NCI-H1417 treated with DMSO at 0.1 percent for 48 hours (cell line): ENCODE data around the gene ABCG8.
A peak's percentile ranks its signal among the peaks of the same experiment; 100 is the strongest.
"Not testable (repeated sequence)": the region's sequence is repeated elsewhere in the genome, so short reads cannot be mapped to it uniquely, and the experiment has no call there.

Experiments
- DNase-seq: peaks from one replicate; lab custom pipeline; 2025; lab: John Stamatoyannopoulos, UW

The ABCG8 gene

GRCh38 chr2:43872151-43872550, 33.4 kb downstream of the ABCG8 start:
- DNase-seq, result no peak

DNA sequence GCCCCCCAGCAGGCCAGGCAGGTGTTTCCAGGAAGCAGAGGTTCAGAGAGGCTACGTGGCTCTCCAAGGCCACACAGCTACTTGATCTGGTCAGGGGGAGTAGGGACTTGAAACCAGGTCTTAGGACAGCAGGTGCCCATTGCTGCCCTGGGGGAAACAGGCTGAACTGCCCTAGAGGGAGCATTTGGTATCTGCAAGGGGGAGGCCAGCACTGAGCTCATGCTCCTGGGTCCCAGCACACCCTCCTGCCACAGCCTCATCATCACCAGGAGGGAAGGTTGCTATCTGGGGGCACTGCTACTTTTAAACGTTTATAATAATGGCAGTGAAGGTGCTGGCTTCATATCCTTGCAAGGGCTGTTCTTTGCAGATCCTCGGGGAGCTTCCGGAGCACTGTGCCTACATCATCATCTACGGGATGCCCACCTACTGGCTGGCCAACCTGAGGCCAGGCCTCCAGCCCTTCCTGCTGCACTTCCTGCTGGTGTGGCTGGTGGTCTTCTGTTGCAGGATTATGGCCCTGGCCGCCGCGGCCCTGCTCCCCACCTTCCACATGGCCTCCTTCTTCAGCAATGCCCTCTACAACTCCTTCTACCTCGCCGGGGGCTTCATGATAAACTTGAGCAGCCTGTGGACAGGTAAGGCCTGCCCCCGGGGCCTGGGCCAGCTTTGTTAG, 36.1 kb downstream of the ABCG8 start:
- DNase-seq, result no peak

DNA sequence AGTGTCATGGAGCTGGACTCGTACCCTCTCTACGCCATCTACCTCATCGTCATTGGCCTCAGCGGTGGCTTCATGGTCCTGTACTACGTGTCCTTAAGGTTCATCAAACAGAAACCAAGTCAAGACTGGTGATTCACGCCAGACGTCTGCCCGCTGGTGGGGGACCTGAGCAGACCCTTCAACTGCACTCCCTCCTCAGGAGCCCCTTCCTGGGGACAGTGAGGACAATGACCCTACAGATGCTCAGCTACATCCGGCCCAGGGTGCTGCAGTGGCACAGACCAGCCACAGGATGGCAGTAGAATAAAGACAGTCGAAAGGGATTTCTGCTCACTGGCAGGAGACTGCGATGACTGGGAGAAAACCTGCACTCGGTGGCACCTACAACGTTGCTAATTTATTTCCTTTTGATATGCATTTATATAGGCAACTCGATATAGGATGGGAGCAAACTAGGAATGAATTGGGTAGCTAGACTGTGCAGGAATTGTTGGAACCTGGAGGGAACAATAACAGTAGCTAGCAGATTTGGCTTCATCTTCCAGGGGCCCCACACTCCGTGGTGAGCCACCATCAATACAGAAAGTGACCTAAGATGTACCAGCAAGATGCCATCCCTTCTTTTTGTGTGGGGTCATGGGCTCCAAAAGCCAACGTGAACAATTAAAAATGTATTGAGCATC, 39.2 kb downstream of the ABCG8 start:
- peak; percentile 58 for DNase-seq

- DNase-seq, result no peak
Measured at GRCh38 chr2:43879261-43879660, 40.5 kb downstream of the ABCG8 start.

- no peak for DNase-seq
Measured at GRCh38 chr2:43880471-43880870, 41.7 kb downstream of the ABCG8 start.

DNA sequence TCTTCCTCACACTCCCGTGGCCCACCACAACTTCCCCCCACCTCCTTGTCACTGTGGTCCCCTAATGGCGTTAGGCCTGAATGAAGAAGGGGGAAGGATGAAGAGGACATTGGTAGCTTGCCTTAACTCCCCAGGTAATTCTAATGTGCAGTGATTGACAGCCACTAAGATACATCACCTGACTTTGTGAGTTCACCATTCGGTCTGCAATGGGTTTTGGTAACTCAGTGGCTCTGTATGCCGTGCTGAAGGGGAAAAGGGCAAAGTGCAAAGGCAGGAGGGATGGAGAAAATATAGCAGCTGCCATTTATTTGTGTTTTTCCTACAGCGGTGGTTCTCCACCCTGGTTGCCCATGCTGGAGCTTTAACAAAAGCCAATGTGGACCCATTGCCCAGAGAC, 42.2 kb downstream of the ABCG8 start:
- no peak for DNase-seq

DNA sequence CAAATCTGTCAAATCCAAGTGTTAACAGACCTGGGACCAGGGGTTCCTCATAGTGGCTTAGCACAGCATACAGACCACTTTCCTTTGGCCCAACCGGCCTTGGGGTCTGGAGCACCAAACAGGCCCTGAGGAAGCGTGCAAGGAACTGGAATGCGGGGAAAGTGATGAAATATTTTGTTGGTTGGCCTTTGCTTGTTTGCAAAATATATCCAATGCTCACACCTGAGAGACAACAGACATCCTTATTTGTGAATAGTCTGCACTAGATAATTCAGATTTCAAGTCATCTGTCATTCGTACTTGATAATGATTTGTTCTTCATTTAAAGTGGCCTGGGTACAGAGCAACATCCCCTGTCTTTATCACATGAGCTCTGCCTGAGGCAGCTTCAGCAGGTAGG, 43.5 kb downstream of the ABCG8 start:
- DNase-seq, result no peak

DNA sequence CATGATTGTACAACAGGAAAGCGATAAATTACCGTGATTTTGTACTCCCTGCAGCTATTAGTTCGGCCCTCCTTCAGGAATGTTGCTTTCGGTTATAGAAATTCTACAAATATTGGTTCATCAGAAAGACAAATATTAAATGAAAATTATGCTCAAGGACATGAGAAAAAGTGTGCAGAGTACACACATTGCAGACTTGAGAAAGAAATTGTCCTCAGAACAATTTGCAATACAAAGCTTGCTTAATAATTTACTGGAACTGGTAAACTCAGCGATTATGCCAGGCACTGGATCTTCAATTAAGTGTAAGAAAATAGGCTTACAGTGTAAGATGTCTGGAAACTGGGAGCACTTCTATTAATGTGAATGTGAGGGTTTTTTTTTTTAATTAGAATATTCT, 45.9 kb downstream of the ABCG8 start:
- DNase-seq, result no peak

DNA sequence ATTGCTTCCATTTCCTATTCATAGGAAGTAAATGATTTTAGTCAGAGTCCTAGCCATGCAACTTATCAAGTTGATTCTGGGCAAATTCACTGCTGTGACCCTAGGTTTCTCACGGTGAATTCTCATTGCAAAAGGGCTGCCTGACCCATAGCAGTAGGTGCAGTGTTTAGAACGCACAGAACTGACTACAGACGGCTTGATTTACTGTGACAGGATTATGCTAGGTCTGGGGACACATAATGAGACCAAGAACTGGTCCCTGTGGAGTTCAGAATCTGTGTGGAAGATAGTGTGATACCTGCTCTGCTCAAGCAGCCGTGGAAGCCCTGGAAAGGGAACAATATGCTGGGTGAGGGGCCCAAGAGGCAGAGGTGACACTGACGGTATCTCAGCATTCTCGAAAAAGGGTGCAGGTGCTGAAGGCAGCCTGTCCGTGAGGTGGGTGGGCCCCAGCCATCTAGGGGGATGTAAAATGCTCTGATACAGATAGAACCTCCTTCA, 46.4 kb downstream of the ABCG8 start:
- no peak for DNase-seq

DNA sequence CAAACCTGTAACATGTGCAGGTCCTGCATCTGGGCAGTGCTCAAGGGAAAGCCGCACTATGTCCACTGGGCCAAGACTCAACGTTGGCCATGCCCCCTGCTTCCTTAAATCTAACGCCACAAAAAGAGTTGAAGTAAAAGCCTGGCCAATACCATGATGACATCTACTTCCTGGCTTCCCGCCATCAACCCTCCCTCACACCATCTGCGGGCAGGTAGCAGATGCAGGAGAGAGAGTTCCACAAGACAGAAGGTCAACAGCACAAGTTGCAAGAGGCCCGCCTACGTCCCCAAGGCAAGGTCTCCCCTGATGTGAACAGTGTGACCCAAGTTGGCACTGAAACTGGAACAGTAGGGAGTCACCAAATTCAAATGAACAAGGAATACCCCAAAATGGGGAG, 48.4 kb downstream of the ABCG8 start:
- no peak for DNase-seq

GRCh38 chr2:43889416-43889815, 50.6 kb downstream of the ABCG8 start:
- no peak for DNase-seq

DNA sequence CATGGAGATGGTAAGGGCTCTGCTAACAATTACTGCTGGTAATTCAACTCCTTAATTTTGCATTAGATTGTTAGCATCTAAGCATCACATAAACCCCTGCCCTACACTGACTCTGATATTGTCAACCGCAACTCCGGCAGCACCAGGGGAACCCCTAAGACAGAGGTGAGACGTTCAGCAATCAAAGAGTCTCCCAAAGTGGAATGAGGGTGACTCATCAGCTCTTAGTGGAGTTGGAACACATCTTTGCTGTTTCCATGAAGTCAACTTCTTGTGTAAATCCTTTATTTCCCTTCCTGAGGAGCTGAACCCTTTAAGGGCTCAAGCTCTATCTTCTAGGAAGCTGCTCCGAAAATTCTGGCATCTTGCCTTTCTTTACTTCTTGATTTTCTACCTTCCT, 52.1 kb downstream of the ABCG8 start:
- no peak for DNase-seq

GRCh38 chr2:43894743-43895142, 56.0 kb downstream of the ABCG8 start:
- no peak for DNase-seq

DNA sequence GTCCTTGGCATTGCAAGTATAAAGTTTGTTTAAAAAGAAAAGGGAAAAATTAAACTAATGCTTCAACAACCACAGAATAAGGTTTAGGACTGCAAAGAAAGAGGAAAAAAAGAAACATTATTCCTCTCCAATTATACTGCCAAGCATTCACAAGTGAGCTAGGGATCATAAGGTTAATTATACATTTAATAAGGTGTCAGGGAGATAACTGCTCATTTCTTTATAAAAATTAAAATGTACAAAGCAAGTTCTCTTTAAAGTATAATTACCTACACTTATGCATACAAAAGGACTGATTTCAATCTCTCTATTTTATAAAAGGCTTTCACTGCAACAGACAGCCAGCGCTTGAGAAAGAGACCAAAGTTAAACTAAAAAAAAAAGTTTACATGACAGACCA, 58.1 kb downstream of the ABCG8 start:
- no peak for DNase-seq

- no peak for DNase-seq
Measured at GRCh38 chr2:43897492-43897891, 58.7 kb downstream of the ABCG8 start.

DNA sequence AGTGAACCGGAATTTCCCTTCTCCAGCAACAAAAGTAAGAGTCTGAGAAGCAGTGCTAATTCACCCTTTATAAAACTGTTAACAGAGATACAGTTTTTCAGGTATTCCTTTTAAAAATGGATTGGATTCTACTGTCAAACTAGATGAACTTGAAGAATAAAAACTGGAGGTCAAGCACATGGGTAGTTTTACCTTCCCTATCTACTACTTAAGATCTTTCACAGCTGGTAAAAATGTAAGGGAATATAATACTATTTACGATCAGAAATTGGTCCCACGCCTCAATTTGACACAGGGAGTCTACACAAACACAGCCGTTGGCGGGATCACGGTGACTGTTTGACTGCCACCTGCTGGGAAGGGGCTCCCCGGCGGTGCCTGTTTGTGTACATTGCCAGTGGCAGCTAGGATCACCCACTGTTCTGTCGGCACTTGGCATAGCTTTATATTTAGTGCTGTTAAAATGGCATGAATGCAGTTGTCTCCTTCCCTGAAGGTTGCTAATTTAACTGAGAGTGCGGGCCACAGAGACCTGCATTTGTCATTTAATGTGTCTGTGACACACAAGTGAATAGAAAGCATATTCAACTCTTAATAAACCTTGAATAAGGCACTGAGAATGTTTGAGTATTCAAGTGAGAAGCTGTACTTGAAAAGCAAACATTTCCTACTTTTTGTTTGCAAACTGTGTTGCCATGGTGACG, 59.5 kb downstream of the ABCG8 start:
- peak; percentile 91 for DNase-seq

- DNase-seq, result no peak
Measured at GRCh38 chr2:43898838-43899346, 60.1 kb downstream of the ABCG8 start.

DNA sequence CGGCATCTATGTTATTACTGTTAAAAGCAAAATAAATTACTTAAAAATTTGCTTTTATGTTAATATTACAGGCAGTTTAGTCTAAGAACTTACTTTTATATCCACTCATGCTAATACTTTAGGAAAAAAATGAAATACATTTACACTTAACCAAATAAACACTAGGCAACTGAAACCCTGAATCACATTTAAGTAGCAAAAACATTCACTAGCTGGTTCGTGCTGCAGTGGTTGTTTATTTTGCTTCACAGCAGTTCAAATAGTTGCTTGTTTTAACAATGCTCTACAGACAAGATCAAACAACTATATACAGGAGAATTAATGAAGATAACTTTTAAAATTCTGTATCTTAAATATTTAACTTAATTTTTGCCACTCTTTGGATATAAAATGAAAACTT, 60.8 kb downstream of the ABCG8 start:
- no peak for DNase-seq

DNA sequence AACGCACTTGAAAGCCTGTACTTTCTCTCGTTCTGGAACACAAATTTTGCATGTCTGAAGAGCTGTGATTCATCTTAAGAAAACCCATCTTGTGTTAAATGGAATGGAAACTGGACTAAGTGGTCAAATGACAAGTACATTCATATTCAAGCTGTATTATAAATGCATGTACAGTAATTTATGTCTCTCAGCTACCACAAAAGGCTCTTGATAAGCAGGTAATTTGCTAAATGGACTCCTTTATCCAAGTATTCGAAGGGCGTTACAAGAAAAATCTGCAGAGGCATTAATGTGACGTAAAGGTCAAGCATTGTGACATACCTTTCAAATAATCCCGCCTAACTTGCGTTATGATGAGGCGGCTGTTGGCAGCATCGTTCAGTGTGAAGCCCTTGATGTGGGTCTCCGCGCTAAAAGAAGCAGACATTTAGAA, 66.6 kb downstream of the ABCG8 start:
- no peak for DNase-seq

- DNase-seq, result no peak
Measured at GRCh38 chr2:43905871-43906270, 67.1 kb downstream of the ABCG8 start.

DNA sequence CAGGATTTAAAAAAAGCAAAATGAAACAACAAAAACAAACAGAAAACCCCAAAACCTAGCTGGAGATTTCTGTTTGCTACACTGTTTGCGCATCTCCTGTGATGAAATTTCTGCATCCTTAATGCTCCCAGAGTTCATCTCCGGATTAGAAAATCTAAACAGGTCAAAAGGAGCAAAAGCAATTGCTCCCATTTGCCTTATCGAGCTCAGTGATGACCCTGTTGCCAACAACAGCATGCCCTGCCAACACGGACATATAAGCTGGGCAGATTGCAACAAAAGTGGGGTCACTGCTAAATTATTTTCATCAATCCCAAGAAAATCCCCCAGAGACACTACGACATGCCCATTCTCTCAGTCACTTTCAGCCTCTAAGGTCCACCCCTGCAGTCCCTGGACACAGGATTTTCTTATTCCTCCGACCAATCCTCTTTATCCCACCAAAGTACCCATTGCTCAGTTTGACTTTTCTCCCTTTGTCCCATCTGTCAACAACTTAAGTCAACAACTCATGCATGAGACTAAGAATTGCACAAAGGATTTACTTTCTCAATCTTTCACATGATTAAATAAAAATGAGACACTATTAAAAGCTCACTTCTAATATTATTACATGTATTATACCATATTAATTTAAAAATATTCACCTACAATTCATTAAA, 67.8 kb downstream of the ABCG8 start:
- no peak for DNase-seq

DNA sequence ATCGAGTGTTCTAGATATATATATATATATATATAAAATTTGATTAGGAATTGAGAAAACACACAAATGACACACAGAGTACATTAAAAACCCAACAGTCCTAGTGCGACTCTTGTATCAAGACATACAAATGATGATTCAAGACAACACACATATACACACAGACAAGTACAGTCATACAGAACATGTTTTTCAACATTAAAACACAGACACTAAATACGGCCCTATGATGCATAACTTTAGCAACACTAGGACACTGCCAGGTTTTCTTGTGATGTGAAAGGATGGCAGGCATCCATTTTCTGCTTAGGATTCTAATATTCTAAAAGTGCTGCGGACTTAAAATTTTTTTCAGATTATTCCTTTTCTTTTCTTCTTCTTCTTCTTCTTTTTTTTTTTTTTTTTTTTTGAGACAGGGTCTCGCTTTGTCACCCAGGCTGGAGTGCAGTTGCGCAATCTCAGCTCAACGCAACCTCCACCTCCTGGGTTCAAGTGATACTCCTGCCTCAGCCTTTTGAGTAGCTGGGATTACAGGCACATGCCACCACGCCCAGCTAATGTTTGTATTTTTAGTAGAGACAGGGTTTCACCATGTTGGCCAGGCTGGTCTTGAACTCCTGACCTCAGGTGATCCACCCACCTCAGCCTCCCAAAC, 72.5 kb downstream of the ABCG8 start:
- DNase-seq, result not testable (repeated sequence)
